DOHH2 (cell line): Measurements from ENCODE around the gene UPF2.

Source experiments
- H3F3A ChIP-seq: fragments of 200-600 bp; sonication (generic), shearing (Covaris generic); 2 replicates; pipeline ENCODE4 v1.6.0; 2016; ENCODE audit warnings: antibody characterized with exemption, mild to moderate bottlenecking; ENCODE audit not compliant: control insufficient read depth, insufficient read depth
- H3K27ac ChIP-seq: fragments of 200-600 bp; sonication (generic); 2 replicates; pipeline ENCODE4 v1.5.1; 2014; ENCODE audit warnings: low read depth, mild to moderate bottlenecking, low read length, moderate library complexity
- H3K27me3 ChIP-seq: fragments of 200-600 bp; sonication (generic); 2 replicates; pipeline ENCODE4 v1.6.1; 2014; ENCODE audit warnings: mild to moderate bottlenecking, low read length, mixed read lengths; ENCODE audit not compliant: control insufficient read depth
- H3K36me3 ChIP-seq: fragments of 200-600 bp; sonication (generic); 2 replicates; pipeline ENCODE4 v1.6.1; 2014; ENCODE audit warnings: mild to moderate bottlenecking, low read length, moderate library complexity, mixed read lengths; ENCODE audit not compliant: control insufficient read depth
- H3K4me1 ChIP-seq: fragments of 200-600 bp; sonication (generic); 2 replicates; pipeline ENCODE4 v1.6.1; 2014; ENCODE audit warnings: mild to moderate bottlenecking, low read length, mixed read lengths; ENCODE audit not compliant: control insufficient read depth
- H3K4me2 ChIP-seq: fragments of 200-600 bp; sonication (generic); 2 replicates; pipeline ENCODE4 v1.6.0; 2014; ENCODE audit warnings: mild to moderate bottlenecking, low read length, moderate library complexity
- H3K4me3 ChIP-seq: fragments of 200-600 bp; sonication (generic); 2 replicates; pipeline ENCODE4 v1.5.1; 2014; ENCODE audit warnings: mild to moderate bottlenecking, low read length, mixed read lengths
- H3K79me2 ChIP-seq: fragments of 200-600 bp; sonication (generic); 2 replicates; pipeline ENCODE4 v1.6.1; 2014; ENCODE audit warnings: mild to moderate bottlenecking, low read length, mixed read lengths; ENCODE audit not compliant: control insufficient read depth
- H3K9me2 ChIP-seq: fragments of 200-600 bp; sonication (generic); replicated peaks from 2 replicates; pipeline ENCODE4 v1.6.1; 2014; ENCODE audit warnings: mild to moderate bottlenecking, low read length, mixed read lengths; ENCODE audit not compliant: control insufficient read depth
- H3K9me3 ChIP-seq: fragments of 200-600 bp; sonication (generic); 2 replicates; pipeline ENCODE4 v1.6.1; 2014; ENCODE audit warnings: antibody characterized with exemption, low read length, mixed read lengths; ENCODE audit not compliant: control insufficient read depth, insufficient read depth
- H4K20me1 ChIP-seq: fragments of 200-600 bp; sonication (generic); 2 replicates; pipeline ENCODE4 v1.6.0; 2014; ENCODE audit warnings: low read depth, mild to moderate bottlenecking, antibody characterized with exemption, low read length, moderate library complexity; ENCODE audit not compliant: control insufficient read depth, insufficient read depth
- EZH2phosphoT487 ChIP-seq: fragments of 200-600 bp; sonication (generic); IDR thresholded peaks from 2 replicates; pipeline ENCODE4 v1.6.1; 2017; ENCODE audit warnings: borderline replicate concordance, mild to moderate bottlenecking, antibody characterized with exemption, low read length, moderate library complexity, mixed read lengths
- TF ChIP-seq, protein P1 (sequence below): fragments of 200-600 bp; sonication (generic); IDR thresholded peaks from one replicate; pipeline ENCODE4 v1.5.1; 2014; ENCODE audit warnings: antibody characterized with exemption, mild to moderate bottlenecking, low read depth, low read length; ENCODE audit not compliant: poor library complexity, severe bottlenecking

The UPF2 gene

DNA sequence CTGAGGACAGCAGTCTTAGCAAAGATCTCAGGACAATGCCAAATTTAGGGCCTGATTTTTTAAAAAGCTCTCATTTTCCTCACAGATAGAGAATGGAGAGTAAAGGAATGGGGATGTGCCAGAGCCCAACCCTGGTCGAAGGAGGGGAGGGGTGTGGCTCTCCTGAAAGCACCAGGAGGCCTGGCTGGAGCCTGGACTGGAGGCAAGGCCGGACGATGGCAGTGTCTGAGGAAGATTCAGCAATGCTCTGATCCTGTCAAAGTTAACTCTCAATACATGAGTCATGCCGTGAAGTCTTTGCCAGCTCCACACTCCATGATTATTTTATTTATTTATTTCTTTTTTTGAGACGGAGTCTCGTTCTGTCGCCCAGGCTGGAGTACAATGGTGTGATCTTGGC, 108.3 kb downstream of the UPF2 start:
- Histone ChIP-seq H3K4me3 (no peak overlapping the region), H3K4me2 (no peak overlapping the region), H3K36me3 (peaks cover 67% of the 10 kb centered on the region), H3K79me2 (no peaks in the 10 kb centered on the region), H3K4me1 (no peaks in the 10 kb centered on the region), H4K20me1 (no peaks in the 10 kb centered on the region), H3K9me3 (no peaks in the 10 kb centered on the region), H3K9me2 (no peaks in the 10 kb centered on the region), H3F3A (peaks cover 5% of the 10 kb centered on the region; the same call in 1 of the 2 replicates), H3K27me3 (no peaks in the 10 kb centered on the region), H3K27ac (no peak overlapping the region)
- TF ChIP-seq, protein P1, sequence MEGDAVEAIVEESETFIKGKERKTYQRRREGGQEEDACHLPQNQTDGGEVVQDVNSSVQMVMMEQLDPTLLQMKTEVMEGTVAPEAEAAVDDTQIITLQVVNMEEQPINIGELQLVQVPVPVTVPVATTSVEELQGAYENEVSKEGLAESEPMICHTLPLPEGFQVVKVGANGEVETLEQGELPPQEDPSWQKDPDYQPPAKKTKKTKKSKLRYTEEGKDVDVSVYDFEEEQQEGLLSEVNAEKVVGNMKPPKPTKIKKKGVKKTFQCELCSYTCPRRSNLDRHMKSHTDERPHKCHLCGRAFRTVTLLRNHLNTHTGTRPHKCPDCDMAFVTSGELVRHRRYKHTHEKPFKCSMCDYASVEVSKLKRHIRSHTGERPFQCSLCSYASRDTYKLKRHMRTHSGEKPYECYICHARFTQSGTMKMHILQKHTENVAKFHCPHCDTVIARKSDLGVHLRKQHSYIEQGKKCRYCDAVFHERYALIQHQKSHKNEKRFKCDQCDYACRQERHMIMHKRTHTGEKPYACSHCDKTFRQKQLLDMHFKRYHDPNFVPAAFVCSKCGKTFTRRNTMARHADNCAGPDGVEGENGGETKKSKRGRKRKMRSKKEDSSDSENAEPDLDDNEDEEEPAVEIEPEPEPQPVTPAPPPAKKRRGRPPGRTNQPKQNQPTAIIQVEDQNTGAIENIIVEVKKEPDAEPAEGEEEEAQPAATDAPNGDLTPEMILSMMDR, result no peak
- no peak for TF ChIP-seq EZH2phosphoT487

DNA sequence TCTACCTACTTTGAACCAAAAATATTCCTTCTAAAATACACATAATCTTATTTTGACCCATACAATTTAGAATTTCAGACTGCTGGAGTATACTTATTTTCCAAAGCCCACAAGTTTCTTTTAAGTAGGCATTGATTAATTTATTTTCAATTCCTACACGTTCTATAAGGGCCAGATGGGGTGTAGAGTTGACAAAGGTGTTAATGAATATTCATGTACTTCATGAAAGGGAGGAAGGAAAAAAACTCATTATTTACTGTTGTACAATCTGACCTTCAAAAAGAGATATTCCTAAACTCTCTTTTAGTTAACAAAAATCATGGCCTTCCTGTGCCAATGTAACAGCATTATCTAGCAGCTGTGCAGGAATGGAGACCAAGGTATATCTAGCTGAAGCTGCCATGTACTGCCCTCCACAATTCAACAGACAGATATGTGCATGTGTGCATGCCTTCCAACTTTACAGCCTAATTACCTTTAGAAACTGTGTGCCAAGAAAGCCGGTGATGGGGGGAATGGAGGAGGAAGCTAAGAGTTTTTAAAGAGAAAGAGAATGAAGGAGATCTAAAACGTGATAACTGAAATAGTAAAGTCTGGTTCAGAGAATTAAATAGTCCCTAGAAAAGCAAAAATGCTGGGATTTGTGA, 108.9 kb downstream of the UPF2 start:
- peaks cover 5% of the 10 kb centered on the region; the same call in 1 of the 2 replicates for H3F3A ChIP-seq
- no peaks in the 10 kb centered on the region for H3K27me3 ChIP-seq
- H3K4me2 ChIP-seq, result no peak overlapping the region
- H3K36me3 ChIP-seq, result peaks cover 72% of the 10 kb centered on the region
- no peaks in the 10 kb centered on the region for H3K4me1 ChIP-seq
- no peaks in the 10 kb centered on the region for H3K9me3 ChIP-seq
- H3K4me3 ChIP-seq, result no peak overlapping the region
- TF ChIP-seq, protein P1, result no peak
- TF ChIP-seq EZH2phosphoT487, result no peak
- H4K20me1 ChIP-seq, result no peaks in the 10 kb centered on the region
- H3K9me2 ChIP-seq, result no peaks in the 10 kb centered on the region
- no peaks in the 10 kb centered on the region for H3K79me2 ChIP-seq
- no peak overlapping the region for H3K27ac ChIP-seq

DNA sequence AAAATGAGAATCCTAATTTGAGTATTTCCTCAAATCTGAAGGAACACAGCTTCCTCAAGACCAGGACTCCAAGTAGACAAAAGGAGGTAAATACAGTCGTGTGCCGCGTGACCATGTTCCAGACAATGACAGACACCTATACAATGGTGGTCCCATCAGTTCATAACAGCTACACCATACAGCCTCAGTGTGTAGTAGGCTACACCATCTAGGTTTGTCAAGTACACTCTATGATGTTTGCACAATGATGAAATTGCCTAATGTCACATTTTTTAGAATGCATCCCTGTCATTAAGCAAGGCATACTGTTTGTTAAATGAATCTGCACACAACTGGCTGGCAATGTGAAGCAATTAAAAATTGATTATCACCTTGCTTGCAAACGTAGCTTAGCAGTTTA, 111.6 kb downstream of the UPF2 start:
- H3K36me3 ChIP-seq, result peaks cover 76% of the 10 kb centered on the region
- no peak overlapping the region for H3K27ac ChIP-seq
- peaks cover 5% of the 10 kb centered on the region; the same call in 1 of the 2 replicates for H3F3A ChIP-seq

More for the DNA sequence above, 111.6 kb downstream of the UPF2 start:
- H3K9me2 ChIP-seq, result no peaks in the 10 kb centered on the region
- no peaks in the 10 kb centered on the region for H3K9me3 ChIP-seq
- H3K79me2 ChIP-seq, result no peaks in the 10 kb centered on the region
- H3K4me1 ChIP-seq, result no peaks in the 10 kb centered on the region
- no peak overlapping the region for H3K4me2 ChIP-seq
- no peaks in the 10 kb centered on the region for H4K20me1 ChIP-seq
- no peak overlapping the region for H3K4me3 ChIP-seq
- TF ChIP-seq EZH2phosphoT487, result no peak
- TF ChIP-seq, protein P1, result no peak
- no peaks in the 10 kb centered on the region for H3K27me3 ChIP-seq
